ENCODE measurements around the gene COL18A1.

GRCh38 chr21:45359451-45360217, 45.3 kb upstream of the COL18A1 start:
- TF ChIP-seq CTCF (optimal IDR thresholded peaks at IDR 0.05 in 1 of 3, IDR thresholded peaks at IDR 0.05 in 1 of 3, conservative IDR thresholded peaks at IDR 0.05 in 1 of 3; ENCODE audit: extremely low read depth in 1 of 3, insufficient read depth in 2 of 3, low read length in 3 of 3) (no peak), EZH2 (IDR thresholded peaks at IDR 0.05; ENCODE audit: low read length) (no peak)

Measured in keratinocyte (primary cell).